ENCODE measurements around the gene SLC10A7.

Gene SLC10A7

DNA sequence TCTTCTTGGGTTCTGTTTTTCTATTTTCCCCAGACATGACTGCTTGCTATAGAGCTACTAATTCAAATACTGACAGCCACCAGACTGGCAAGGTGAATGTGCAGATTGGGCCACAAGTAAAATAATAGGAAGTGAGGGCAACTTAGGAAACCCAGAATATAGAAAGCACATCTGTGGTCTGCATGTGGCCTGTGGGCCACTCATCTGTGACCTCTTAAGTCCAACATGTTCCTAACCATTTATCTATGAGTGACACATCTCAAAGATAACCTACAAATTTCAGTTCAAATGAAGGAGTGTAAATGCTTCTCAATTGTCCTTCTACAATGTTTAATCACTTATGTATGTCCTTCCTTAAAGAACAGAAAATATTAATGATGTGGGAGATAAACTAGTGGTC, 178.5 kb downstream of the SLC10A7 start:
- H4K20me1 ChIP-seq: no peaks in the 10 kb centered on the region
- H3K4me2 ChIP-seq: peak overlapping the region; percentile 26
- H3K4me3 ChIP-seq: no peak overlapping the region
- no peak overlapping the region for H3K9ac ChIP-seq
- TF ChIP-seq Cebpa-rat (IDR thresholded peaks at IDR 0.05): no peak
- H3K27ac ChIP-seq: no peak overlapping the region
- H3K36me3 ChIP-seq: no peaks in the 10 kb centered on the region
- H3K9me3 ChIP-seq: no peaks in the 10 kb centered on the region
- no peaks in the 10 kb centered on the region for H3K27me3 ChIP-seq
- peaks cover 9% of the 10 kb centered on the region for H3K4me1 ChIP-seq

DNA sequence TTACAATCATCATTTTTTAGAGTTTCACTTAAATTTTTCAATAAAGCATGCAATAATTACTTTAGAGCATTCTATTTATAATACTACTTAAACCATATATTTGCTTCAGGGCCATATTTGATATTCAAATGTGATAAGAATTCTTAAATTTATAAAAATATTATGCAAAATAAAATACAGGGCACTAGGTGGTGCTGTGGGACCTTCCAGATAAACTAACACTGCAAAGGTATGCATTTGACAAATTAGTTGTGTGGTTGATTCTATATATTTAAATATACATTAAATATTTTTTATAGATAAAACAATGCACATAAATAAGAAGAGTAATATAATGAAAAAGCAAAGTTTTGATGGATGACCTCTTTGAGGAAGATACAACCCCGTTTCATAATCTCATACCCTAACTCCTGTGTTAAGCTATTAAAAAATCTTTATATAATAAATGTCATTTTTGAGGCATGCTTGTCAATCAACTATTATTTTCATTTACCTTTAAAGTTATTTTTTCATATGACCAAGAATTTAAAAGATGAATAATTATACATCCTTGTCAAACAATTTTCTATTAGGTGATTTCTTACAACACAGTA, 179.0 kb downstream of the SLC10A7 start:
- peak overlapping the region; percentile 26 for H3K4me2 ChIP-seq
- H3K36me3 ChIP-seq: no peaks in the 10 kb centered on the region
- no peak for TF ChIP-seq Cebpa-rat (IDR thresholded peaks at IDR 0.05)
- no peak overlapping the region for H3K4me3 ChIP-seq
- H3K9me3 ChIP-seq: no peaks in the 10 kb centered on the region
- no peaks in the 10 kb centered on the region for H4K20me1 ChIP-seq
- H3K4me1 ChIP-seq: peaks cover 9% of the 10 kb centered on the region
- H3K27ac ChIP-seq: no peak overlapping the region
- no peaks in the 10 kb centered on the region for H3K27me3 ChIP-seq
- H3K9ac ChIP-seq: no peak overlapping the region

DNA sequence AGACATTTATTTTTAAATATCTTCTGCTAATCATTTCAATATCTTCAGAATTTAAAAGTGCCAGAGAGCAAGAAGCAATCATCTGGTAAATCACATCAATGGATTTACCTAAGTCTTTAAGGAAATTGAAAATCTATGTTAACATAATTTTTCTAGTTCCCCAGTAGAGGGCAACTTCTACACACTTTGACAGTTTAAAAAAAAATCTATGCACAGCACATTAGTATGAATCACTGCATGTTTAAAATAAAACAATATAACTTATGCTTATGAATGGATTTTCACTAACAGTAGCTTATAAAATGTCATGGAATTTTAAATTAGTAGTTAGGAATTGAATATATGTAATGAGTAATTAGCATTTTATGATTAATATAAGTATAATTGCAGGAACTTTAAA, 180.9 kb downstream of the SLC10A7 start:
- Histone ChIP-seq H3K4me2 (no peak overlapping the region), H3K36me3 (no peaks in the 10 kb centered on the region), H3K4me1 (peaks cover 9% of the 10 kb centered on the region), H4K20me1 (no peaks in the 10 kb centered on the region), H3K27me3 (no peaks in the 10 kb centered on the region), H3K9ac (no peak overlapping the region), H3K4me3 (no peak overlapping the region), H3K27ac (no peak overlapping the region), H3K9me3 (no peaks in the 10 kb centered on the region)
- no peak for TF ChIP-seq Cebpa-rat (IDR thresholded peaks at IDR 0.05)

GRCh38 chr4:146338512-146338911, 183.2 kb downstream of the SLC10A7 start:
- H3K4me2 ChIP-seq: no peak overlapping the region
- H3K9ac ChIP-seq: no peak overlapping the region
- H3K36me3 ChIP-seq: no peaks in the 10 kb centered on the region
- H3K27ac ChIP-seq: no peak overlapping the region
- H3K27me3 ChIP-seq: no peaks in the 10 kb centered on the region
- H3K9me3 ChIP-seq: no peaks in the 10 kb centered on the region
- no peak overlapping the region for H3K4me3 ChIP-seq
- peaks cover 13% of the 10 kb centered on the region for H3K4me1 ChIP-seq
- H4K20me1 ChIP-seq: no peaks in the 10 kb centered on the region
- no peak for TF ChIP-seq Cebpa-rat (IDR thresholded peaks at IDR 0.05)

DNA sequence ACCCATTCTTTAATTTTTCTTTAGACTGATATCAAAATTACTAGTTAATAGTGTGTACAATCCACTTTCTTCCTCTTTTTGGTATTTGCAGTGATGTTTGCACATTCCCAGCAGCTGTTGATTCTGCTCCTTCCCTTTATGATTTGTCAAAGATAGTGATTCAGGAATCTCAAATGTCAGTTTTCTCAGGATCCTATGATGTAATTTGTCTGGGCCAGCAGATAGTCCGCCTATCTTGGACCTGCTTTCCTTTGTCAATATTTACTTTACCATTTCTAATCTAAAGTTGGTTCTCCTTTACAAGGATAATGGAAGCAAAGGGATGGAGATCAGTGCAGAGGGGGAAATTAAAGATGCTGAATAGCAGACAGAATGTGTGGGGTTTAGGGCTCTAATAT, 185.3 kb downstream of the SLC10A7 start:
- Histone ChIP-seq H3K9me3 (no peaks in the 10 kb centered on the region), H3K4me1 (peaks cover 5% of the 10 kb centered on the region; the same call in 1 of the 2 replicates), H3K9ac (no peak overlapping the region), H3K4me2 (no peak overlapping the region), H3K27ac (no peak overlapping the region), H3K4me3 (no peak overlapping the region), H4K20me1 (no peaks in the 10 kb centered on the region), H3K36me3 (no peaks in the 10 kb centered on the region), H3K27me3 (no peaks in the 10 kb centered on the region)
- no peak for TF ChIP-seq Cebpa-rat (IDR thresholded peaks at IDR 0.05)

- peaks cover 5% of the 10 kb centered on the region; the same call in 1 of the 2 replicates for H3K4me1 ChIP-seq
- no peaks in the 10 kb centered on the region for H3K27me3 ChIP-seq
- H3K4me2 ChIP-seq: no peak overlapping the region
- H3K36me3 ChIP-seq: no peaks in the 10 kb centered on the region
- H3K4me3 ChIP-seq: no peak overlapping the region
- H3K9me3 ChIP-seq: no peaks in the 10 kb centered on the region
- H3K27ac ChIP-seq: no peak overlapping the region
- H3K9ac ChIP-seq: no peak overlapping the region
- TF ChIP-seq Cebpa-rat (IDR thresholded peaks at IDR 0.05): no peak
- no peaks in the 10 kb centered on the region for H4K20me1 ChIP-seq
These were observed 185.9 kb downstream of the SLC10A7 start for GRCh38 chr4:146335763-146336409.

DNA sequence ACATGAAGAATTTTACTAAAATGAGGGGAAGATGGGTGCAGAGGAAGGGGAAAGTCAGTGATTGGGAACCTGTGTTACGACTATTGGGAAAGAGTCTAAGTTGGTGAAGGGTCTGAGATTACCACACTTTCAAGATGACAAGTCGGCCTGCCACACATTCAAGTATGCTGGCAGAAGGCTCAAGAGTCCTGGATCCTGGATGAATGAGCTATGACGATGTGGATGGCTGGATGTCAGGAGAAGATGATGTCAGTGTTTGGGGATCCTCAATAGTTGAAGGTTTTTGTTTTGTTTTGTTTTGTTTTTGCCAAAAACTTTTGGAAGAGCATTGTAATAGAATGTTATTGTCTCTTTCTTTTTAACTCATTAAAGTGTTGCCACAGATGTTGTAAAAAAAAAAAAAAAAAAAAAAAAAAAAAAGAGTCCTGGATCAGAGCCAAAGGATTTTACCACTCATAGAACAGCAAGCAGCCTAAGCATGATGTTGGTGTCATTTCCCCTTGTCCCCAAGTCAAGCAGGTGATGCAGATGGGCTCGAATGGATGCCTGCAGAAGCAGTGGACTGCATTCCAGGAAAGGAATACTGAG, 186.8 kb downstream of the SLC10A7 start:
- H4K20me1 ChIP-seq: no peaks in the 10 kb centered on the region
- H3K4me3 ChIP-seq: no peak overlapping the region
- no peaks in the 10 kb centered on the region for H3K36me3 ChIP-seq
- no peak overlapping the region for H3K4me2 ChIP-seq
- H3K27me3 ChIP-seq: no peaks in the 10 kb centered on the region
- H3K9me3 ChIP-seq: no peaks in the 10 kb centered on the region
- peaks cover 5% of the 10 kb centered on the region; the same call in 1 of the 2 replicates for H3K4me1 ChIP-seq
- no peak for TF ChIP-seq Cebpa-rat (IDR thresholded peaks at IDR 0.05)
- no peak overlapping the region for H3K27ac ChIP-seq
- H3K9ac ChIP-seq: no peak overlapping the region

DNA sequence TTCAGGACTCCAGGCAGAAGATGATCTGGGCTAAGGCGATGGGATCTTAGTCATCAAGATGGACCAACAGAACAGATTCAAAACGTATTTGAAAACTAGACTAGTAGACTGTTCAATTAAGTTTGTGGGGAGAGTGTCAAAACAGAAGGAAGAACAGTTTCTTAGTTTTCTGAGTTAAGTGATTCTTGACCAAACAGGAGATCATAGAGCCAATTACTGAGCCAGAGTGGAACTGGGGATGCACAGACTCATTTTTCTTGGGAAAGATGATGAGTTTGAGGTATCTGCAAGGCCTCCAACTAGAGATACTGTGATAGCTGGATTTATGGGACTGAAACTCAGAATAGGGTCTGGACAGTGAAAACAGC, 187.9 kb downstream of the SLC10A7 start:
- H4K20me1 ChIP-seq: no peaks in the 10 kb centered on the region
- no peaks in the 10 kb centered on the region for H3K27me3 ChIP-seq
- no peak overlapping the region for H3K27ac ChIP-seq
- no peak overlapping the region for H3K4me3 ChIP-seq
- no peaks in the 10 kb centered on the region for H3K36me3 ChIP-seq
- H3K9ac ChIP-seq: no peak overlapping the region
- peak overlapping the region; percentile 24; the same call in 1 of the 2 replicates for H3K4me2 ChIP-seq
- H3K9me3 ChIP-seq: no peaks in the 10 kb centered on the region
- no peak for TF ChIP-seq Cebpa-rat (IDR thresholded peaks at IDR 0.05)
- H3K4me1 ChIP-seq: peaks cover 5% of the 10 kb centered on the region; the same call in 1 of the 2 replicates

GRCh38 chr4:146333187-146333894, 188.4 kb downstream of the SLC10A7 start:
- no peaks in the 10 kb centered on the region for H4K20me1 ChIP-seq
- no peaks in the 10 kb centered on the region for H3K27me3 ChIP-seq
- H3K9me3 ChIP-seq: no peaks in the 10 kb centered on the region
- peaks cover 5% of the 10 kb centered on the region; the same call in 1 of the 2 replicates for H3K4me1 ChIP-seq
- H3K9ac ChIP-seq: no peak overlapping the region
- H3K36me3 ChIP-seq: no peaks in the 10 kb centered on the region
- H3K27ac ChIP-seq: no peak overlapping the region
- H3K4me2 ChIP-seq: peak overlapping the region; percentile 24; the same call in 1 of the 2 replicates
- no peak for TF ChIP-seq Cebpa-rat (IDR thresholded peaks at IDR 0.05)
- H3K4me3 ChIP-seq: no peak overlapping the region

GRCh38 chr4:146330392-146330791, 191.3 kb downstream of the SLC10A7 start:
- no peak overlapping the region for H3K27ac ChIP-seq
- H3K27me3 ChIP-seq: no peaks in the 10 kb centered on the region
- H3K9me3 ChIP-seq: no peaks in the 10 kb centered on the region
- H4K20me1 ChIP-seq: no peaks in the 10 kb centered on the region
- H3K9ac ChIP-seq: no peak overlapping the region
- H3K4me1 ChIP-seq: peaks cover 5% of the 10 kb centered on the region; the same call in 1 of the 2 replicates
- TF ChIP-seq Cebpa-rat (IDR thresholded peaks at IDR 0.05): no peak
- H3K4me2 ChIP-seq: no peak overlapping the region
- no peaks in the 10 kb centered on the region for H3K36me3 ChIP-seq
- H3K4me3 ChIP-seq: no peak overlapping the region
